Eye (tissue), 1 donor: ENCODE measurements around the gene GOLGA6D.
A peak's percentile ranks its signal among the peaks of the same experiment; 100 is the strongest.
"Not testable (repeated sequence)": the region's sequence is repeated elsewhere in the genome, so short reads cannot be mapped to it uniquely, and the experiment has no call there.

ENCODE experiments used
- DNase-seq: peaks from one replicate; pipeline ENCODE4 v3.0.0-alpha.2; 2015

The GOLGA6D gene

GRCh38 chr15:75335313-75335704 lies 52.7 kb downstream of the GOLGA6D start:
- no peak for DNase-seq

GRCh38 chr15:75335705-75336355 lies 53.2 kb downstream of the GOLGA6D start, which contains the start of gene COMMD4:
Gene COMMD4 (plus strand): TSS chr15:75336063. CDS start chr15:75336090, 27 bp downstream.
- peak; percentile 99 for DNase-seq

GRCh38 chr15:75338661-75339240 lies 56.1 kb downstream of the GOLGA6D start:
- no peak for DNase-seq

- no peak for DNase-seq
Observed at GRCh38 chr15:75339531-75340240, 57.1 kb downstream of the GOLGA6D start.

GRCh38 chr15:75342221-75342620 lies 59.6 kb downstream of the GOLGA6D start:
- DNase-seq = no peak

- not testable (repeated sequence) for DNase-seq
Observed at GRCh38 chr15:75343953-75344352, 61.3 kb downstream of the GOLGA6D start.
